NCI-H526 treated with DMSO at 0.1 percent for 48 hours (cell line): ENCODE data around the gene PPP1R27.
A peak's percentile ranks its signal among the peaks of the same experiment; 100 is the strongest.

ENCODE experiments used
- DNase-seq: peaks from one replicate; lab custom pipeline; 2025; lab: John Stamatoyannopoulos, UW

Gene PPP1R27

GRCh38 chr17:81834831-81835267, at the start of gene PPP1R27:
Gene PPP1R27 (minus strand): TSS chr17:81835050. CDS start chr17:81834953, 97 bp downstream.
- DNase-seq = no peak

- no peak for DNase-seq
Measured at GRCh38 chr17:81884520-81884919, 49.7 kb upstream of the PPP1R27 start.

- DNase-seq = no peak
Measured at GRCh38 chr17:81879121-81879520, 44.3 kb upstream of the PPP1R27 start.

- DNase-seq = no peak
Measured at GRCh38 chr17:81878294-81878693, 43.4 kb upstream of the PPP1R27 start.

GRCh38 chr17:81877569-81877968, 42.7 kb upstream of the PPP1R27 start:
- no peak for DNase-seq

- DNase-seq = peak; percentile 67
Measured at GRCh38 chr17:81871387-81872230, 36.8 kb upstream of the PPP1R27 start.

- DNase-seq = no peak
Measured at GRCh38 chr17:81870981-81871386, 36.1 kb upstream of the PPP1R27 start, which contains the start of gene ARHGDIA. Gene ARHGDIA (minus strand): TSS chr17:81871337. CDS start chr17:81869930, 1,407 bp downstream.

GRCh38 chr17:81870131-81870980, 35.5 kb upstream of the PPP1R27 start:
- no peak for DNase-seq

- peak; percentile 53 for DNase-seq
Measured at GRCh38 chr17:81869221-81870130, 34.6 kb upstream of the PPP1R27 start.

GRCh38 chr17:81868674-81869220, 33.9 kb upstream of the PPP1R27 start:
- DNase-seq = no peak

GRCh38 chr17:81867991-81868673, 33.3 kb upstream of the PPP1R27 start:
- no peak for DNase-seq

GRCh38 chr17:81867170-81867990, 32.5 kb upstream of the PPP1R27 start:
- DNase-seq = peak; percentile 8

- DNase-seq = no peak
Measured at GRCh38 chr17:81866440-81867169, 31.8 kb upstream of the PPP1R27 start.

GRCh38 chr17:81865733-81866439, 31.0 kb upstream of the PPP1R27 start:
- no peak for DNase-seq

- no peak for DNase-seq
Measured at GRCh38 chr17:81865358-81865732, 30.5 kb upstream of the PPP1R27 start.

- no peak for DNase-seq
Measured at GRCh38 chr17:81863833-81864768, 29.3 kb upstream of the PPP1R27 start.

- DNase-seq = no peak
Measured at GRCh38 chr17:81863123-81863675, 28.3 kb upstream of the PPP1R27 start.
